ENCODE measurements around the gene OTULIN.

GRCh38 chr5:14714706-14715105, 50.2 kb downstream of the OTULIN start:
- TF ChIP-seq EZH2 (IDR thresholded peaks at IDR 0.05; ENCODE audit: insufficient read depth, poor library complexity, severe bottlenecking) (no peak), EZH2phosphoT487 (IDR thresholded peaks at IDR 0.05; ENCODE audit: insufficient read depth, low read depth) (no peak)

Data from GM23248 (cell line).